Tibial artery (tissue), 4 donors: Measurements from ENCODE around the gene ISL2.

Experiments
- DNase-seq, 2 donors: peaks; one replicate each; pipeline ENCODE4 v3.0.0-alpha.2; 2019
- H3K27ac ChIP-seq, 2 donors: fragments of 200-600 bp; sonication (generic) in 1 of 2; 1 replicate in 1 of 2; 2 replicates in 1 of 2; pipeline ENCODE4 v1.5.1; 2018 to 2019; ENCODE audit warnings: mild to moderate bottlenecking in 1 of 2
- H3K27me3 ChIP-seq, 2 donors: fragments of 200-600 bp; sonication (generic) in 1 of 2; one replicate each; pipeline versions ENCODE4 v1.5.1 to v1.6.0; 2016 to 2019
- H3K36me3 ChIP-seq, 3 donors: fragments of 200-600 bp; sonication (generic) in 2 of 3; one replicate each; pipeline ENCODE4 v1.5.1; 2016 to 2019; ENCODE audit warnings: mild to moderate bottlenecking in 2 of 3
- H3K4me1 ChIP-seq, 4 donors: fragments of 200-600 bp; sonication (generic) in 2 of 4; 1 replicate in 3 of 4; 2 replicates in 1 of 4; pipeline ENCODE4 v1.5.1; 2016 to 2019
- H3K4me3 ChIP-seq, 2 donors: fragments of 200-600 bp; sonication (generic) in 1 of 2; 1 replicate in 1 of 2; 2 replicates in 1 of 2; pipeline ENCODE4 v1.5.1; 2018 to 2019; ENCODE audit warnings: mild to moderate bottlenecking in 2 of 2
- H3K9me3 ChIP-seq, 3 donors: fragments of 200-600 bp; sonication (generic) in 1 of 3; one replicate each; pipeline ENCODE4 v1.5.1; 2016 to 2019
- intact Hi-C: fragments of 100-400 bp; cut with DNase I; formaldehyde crosslinking; loops from one replicate; pipeline ENCODE4 v1.15.0; 2023; ENCODE audit warnings: low total_unique reads
- TF ChIP-seq, protein P1 (sequence below), 2 experiments: fragments of 200-600 bp in 1 of 2; fragments of 450-650 bp in 1 of 2; IDR thresholded peaks; one replicate each; pipeline ENCODE4 v1.5.1; 2017 to 2019; ENCODE audit warnings: antibody characterized with exemption in 2 of 2, mild to moderate bottlenecking in 1 of 2, moderate library complexity in 1 of 2

Gene ISL2

DNA sequence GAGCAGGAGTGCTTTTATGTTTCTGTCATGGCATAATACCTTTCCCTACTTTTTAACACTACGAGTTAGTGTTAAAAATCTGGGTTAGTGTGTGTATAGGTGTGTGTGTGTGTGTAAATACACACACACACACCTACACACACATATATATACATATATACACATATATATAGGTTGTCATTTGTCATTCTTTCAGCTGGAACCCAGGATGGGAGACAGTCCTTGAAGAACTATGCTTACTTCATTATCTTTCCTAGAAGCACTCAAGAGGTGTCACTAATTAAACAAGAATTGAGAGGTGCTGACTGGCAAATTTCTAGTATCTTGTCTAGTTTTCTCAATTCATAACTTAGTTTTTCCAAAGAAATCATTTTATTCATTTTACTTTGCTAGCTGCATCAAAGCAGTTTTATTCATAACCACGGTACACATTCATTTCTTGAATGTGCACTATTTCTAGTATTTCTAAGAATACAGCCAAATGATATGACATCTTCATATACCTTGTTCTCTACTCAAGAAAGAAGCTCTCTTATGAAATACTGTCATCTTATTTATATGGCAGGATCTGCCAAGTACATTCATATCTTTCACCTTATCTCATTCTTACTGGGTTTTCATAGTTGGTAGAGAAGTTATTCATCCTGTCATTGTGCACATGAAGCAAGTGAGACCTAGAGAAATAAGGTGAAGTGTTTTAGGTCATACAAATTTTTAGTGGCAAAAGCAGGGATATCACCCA lies 46.6 kb downstream of the ISL2 start:
- no peak for DNase-seq
- Histone ChIP-seq H3K27ac (no peak overlapping the region), H3K36me3 (peaks cover 0 to 28% (median 10%) of the 10 kb centered on the region in 3 donors), H3K9me3 (no peaks in the 10 kb centered on the region), H3K4me1 (no peaks in the 10 kb centered on the region), H3K27me3 (no peaks in the 10 kb centered on the region), H3K4me3 (no peak overlapping the region)
- intact Hi-C loops = no loop called here
- TF ChIP-seq, protein P1, sequence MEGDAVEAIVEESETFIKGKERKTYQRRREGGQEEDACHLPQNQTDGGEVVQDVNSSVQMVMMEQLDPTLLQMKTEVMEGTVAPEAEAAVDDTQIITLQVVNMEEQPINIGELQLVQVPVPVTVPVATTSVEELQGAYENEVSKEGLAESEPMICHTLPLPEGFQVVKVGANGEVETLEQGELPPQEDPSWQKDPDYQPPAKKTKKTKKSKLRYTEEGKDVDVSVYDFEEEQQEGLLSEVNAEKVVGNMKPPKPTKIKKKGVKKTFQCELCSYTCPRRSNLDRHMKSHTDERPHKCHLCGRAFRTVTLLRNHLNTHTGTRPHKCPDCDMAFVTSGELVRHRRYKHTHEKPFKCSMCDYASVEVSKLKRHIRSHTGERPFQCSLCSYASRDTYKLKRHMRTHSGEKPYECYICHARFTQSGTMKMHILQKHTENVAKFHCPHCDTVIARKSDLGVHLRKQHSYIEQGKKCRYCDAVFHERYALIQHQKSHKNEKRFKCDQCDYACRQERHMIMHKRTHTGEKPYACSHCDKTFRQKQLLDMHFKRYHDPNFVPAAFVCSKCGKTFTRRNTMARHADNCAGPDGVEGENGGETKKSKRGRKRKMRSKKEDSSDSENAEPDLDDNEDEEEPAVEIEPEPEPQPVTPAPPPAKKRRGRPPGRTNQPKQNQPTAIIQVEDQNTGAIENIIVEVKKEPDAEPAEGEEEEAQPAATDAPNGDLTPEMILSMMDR (IDR thresholded peaks at IDR 0.05) = no peak

DNA sequence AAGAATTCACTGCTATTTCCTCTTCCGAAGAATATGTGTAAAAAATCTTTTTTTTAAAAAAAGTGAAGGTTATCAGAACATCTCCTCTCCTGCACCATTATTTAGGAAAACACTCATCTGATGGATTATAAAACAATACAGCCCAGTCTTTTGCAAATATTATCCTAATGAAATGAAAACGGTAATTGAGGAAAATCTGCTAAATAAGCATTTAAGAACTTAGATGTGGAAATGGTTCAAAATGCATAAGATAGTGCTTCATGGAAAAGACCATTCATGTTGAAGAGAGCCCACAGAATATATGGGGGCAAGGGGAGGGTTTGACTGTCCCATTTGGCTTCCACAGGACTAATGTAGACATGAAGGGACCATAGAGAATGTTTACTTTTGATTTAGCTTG lies 47.8 kb downstream of the ISL2 start:
- Histone ChIP-seq H3K27ac (no peak overlapping the region), H3K4me1 (no peaks in the 10 kb centered on the region), H3K9me3 (no peaks in the 10 kb centered on the region), H3K27me3 (no peaks in the 10 kb centered on the region), H3K4me3 (no peak overlapping the region), H3K36me3 (peaks cover 5 to 25% (median 15%) of the 10 kb centered on the region in 3 donors)
- no peak for DNase-seq
- intact Hi-C loops = no loop called here
- TF ChIP-seq, protein P1 (IDR thresholded peaks at IDR 0.05) = no peak

DNA sequence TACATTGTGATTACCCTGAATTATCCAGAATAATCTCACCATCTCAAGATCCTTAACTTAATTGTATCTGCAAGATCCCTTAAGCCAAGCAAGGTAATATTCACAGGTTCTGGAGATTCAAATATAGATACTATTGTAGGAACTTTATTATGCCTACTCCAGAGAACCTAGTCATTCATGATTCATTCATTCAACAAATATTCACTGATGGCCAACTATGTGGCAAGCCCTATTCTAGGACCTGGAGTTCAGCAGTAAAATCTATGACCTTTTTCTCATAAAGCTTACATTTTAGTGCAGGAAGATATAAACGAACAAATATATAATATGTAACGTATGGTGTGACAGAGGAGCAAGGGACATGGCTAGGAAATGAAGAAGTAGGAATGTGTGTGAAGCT lies 49.6 kb downstream of the ISL2 start:
- Histone ChIP-seq H3K36me3 (peaks cover 4 to 16% (median 8%) of the 10 kb centered on the region in 3 donors), H3K9me3 (no peaks in the 10 kb centered on the region), H3K4me1 (no peaks in the 10 kb centered on the region), H3K4me3 (no peak overlapping the region), H3K27me3 (no peaks in the 10 kb centered on the region), H3K27ac (no peak overlapping the region)
- TF ChIP-seq, protein P1 (IDR thresholded peaks at IDR 0.05) = no peak
- intact Hi-C loops = no loop called here
- DNase-seq = no peak

DNA sequence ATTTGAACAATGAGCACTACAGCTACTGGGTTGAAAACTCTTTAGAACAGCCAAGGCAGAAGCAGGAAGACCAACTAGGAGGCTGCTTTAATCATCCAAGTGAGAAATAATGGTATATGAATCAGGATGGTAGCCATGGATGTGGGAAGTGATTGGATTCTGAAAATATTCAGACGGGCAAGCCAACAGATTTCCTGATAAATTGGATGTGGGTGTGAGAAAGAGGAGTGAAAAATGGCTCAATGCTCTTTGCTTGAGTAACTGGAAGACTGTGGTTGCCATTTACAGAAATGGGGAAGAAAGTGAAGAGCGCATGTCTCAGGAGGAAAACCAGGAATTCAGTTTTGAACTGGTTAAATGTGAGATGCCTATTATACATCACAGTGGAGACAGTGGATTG lies 50.4 kb downstream of the ISL2 start:
- Histone ChIP-seq H3K27ac (no peak overlapping the region), H3K4me3 (no peak overlapping the region), H3K4me1 (no peaks in the 10 kb centered on the region), H3K27me3 (no peaks in the 10 kb centered on the region), H3K36me3 (peaks cover 4 to 9% (median 8%) of the 10 kb centered on the region in 3 donors), H3K9me3 (no peaks in the 10 kb centered on the region)
- no peak for DNase-seq
- TF ChIP-seq, protein P1 (IDR thresholded peaks at IDR 0.05) = no peak
- intact Hi-C loops = no loop called here

DNA sequence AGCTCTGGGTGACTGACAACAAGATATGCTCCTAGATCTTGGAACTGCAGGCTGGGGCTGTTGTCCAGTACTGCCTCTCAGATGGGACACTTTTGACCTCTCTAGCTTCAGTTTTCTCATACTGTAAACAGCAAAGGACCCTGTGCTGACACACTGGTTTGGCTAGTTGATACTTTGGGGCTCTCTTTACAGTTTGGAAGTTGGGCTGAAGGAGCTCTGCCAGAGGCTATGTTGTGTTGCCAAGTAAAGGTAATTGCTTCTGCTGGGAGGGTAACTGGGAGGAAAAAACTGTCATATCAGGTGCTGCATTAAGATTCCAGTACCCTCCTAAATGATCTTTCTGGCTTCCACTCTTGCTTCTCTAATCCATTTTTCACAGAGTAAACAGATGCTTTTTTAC lies 54.0 kb downstream of the ISL2 start:
- TF ChIP-seq, protein P1 (IDR thresholded peaks at IDR 0.05) = no peak
- no peak for DNase-seq
- Histone ChIP-seq H3K36me3 (peaks cover 4 to 9% (median 8%) of the 10 kb centered on the region in 3 donors), H3K27me3 (no peaks in the 10 kb centered on the region), H3K9me3 (no peaks in the 10 kb centered on the region), H3K4me3 (no peak overlapping the region), H3K27ac (no peak overlapping the region), H3K4me1 (no peaks in the 10 kb centered on the region)
- intact Hi-C loops = no loop called here
